ENCODE measurements around the gene PPP2R3B. TPM values are rescaled to one million over a fixed set of nuclear protein-coding genes. Genes with fewer than 3 reads are reported as not detected.
A peak's percentile ranks its signal among the peaks of the same experiment; 100 is the strongest.

Gene PPP2R3B
- total and polyA plus RNA-seq, 2 of the 13 experiments (the other 11 are each of a cell fraction or from before 2014, with no cell fraction given) = 17.0 to 21.4 TPM

DNA sequence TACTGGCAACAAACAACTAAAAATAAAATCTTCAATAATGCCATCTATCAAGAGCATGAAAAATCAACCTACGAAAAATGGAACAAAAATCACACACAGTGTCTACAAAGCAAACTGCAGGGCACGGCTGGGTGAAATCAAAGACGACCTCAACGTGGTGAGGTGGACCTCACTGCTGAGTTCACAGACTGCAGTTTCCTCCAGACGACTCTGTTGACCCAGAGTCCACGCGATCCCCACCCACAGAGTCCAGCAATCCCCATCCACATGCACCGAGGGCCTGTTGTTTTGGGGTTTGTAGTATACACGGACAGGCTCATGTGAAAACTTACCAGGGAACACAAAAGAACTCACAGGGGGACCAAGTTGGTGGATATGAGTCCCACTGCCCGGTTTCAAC, 37.0 kb downstream of the PPP2R3B start (continued):
- TF ChIP-seq ATF7 (IDR thresholded peaks at IDR 0.05) (no peak), ATF7 (CRISPR knock-in tag; IDR thresholded peaks at IDR 0.05) (no peak), CREB1 (IDR thresholded peaks at IDR 0.05) (no peak), CREB1 (CRISPR knock-in tag; IDR thresholded peaks at IDR 0.05) (no peak), ZNF724P (CRISPR knock-in tag; IDR thresholded peaks at IDR 0.05; ENCODE audit: borderline replicate concordance) (no peak), HDAC1 (CRISPR knock-in tag; IDR thresholded peaks at IDR 0.05) (no peak)

DNA sequence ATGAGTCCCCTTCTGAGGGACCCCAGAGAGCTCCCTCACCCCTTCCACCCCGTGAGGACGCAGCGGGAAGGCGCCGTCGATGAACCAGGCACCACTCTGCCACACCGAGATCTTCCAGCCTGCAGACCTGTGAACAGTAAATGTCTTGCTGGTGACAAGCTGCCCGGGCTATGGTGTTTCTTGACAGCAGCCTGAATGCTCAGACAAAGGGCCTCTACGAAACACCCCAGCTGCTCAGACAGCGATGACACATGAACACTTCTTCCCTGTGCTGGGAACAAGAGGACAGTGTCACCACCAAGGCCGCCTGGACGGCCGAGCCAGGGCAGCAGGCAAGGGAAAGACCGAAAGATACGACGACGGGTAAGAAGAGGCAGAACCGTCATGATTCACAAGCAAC, 37.5 kb downstream of the PPP2R3B start:
- WGBS (ENCODE audit: low lambda C conversion rate) = 97% methylated on average over 17 of the region's 18 CpGs
- no peak overlapping the region for H3K27ac ChIP-seq (ENCODE audit: extremely low read length, insufficient read depth, low read length)
- 0 out of 2 replicates have a peak, but pooled peaks cover 5% of the 10 kb centered on the region for H3K4me1 ChIP-seq (ENCODE audit: insufficient read depth, low read length)
- ChIA-PET POLR2A (no interaction called here), CTCF (ENCODE audit: low intra/inter-chr PET ratio, low total read pairs) (no interaction called here)
- no peak for FAIRE-seq
- no TSS peak for BruUV-seq (replicated peaks)
- H3K36me3 ChIP-seq (replicated peaks in 1 of 2; ENCODE audit: control insufficient read depth in 1 of 2, insufficient read depth in 2 of 2, low read length in 2 of 2) = peaks cover 3 to 7% of the 10 kb centered on the region in 2 experiments; a peak in 2 of 5 replicates
- no peaks in the 10 kb centered on the region for H3K79me2 ChIP-seq (ENCODE audit: insufficient read depth, low read length)
- intact Hi-C loops (cut with micrococcal nuclease; ENCODE audit: unreplicated experiment) (no loop called here), in situ Hi-C loops (cut with HindIII; ENCODE audit: extremely low pct_ligation_motif_present, low pct_unique_long_range_greater_than_20kb) (no loop called here)
- TF ChIP-seq ZBTB38 (CRISPR knock-in tag; IDR thresholded peaks at IDR 0.05) (0 out of 2 replicates have a peak, but pooled peaks have one; percentile 26), ELF4 (CRISPR knock-in tag; IDR thresholded peaks at IDR 0.05; ENCODE audit: borderline replicate concordance) (no peak)
- no peak for DNase-seq (ENCODE audit: low spot score)
- no peak overlapping the region for H3K4me3 ChIP-seq (replicated peaks in 1 of 3; ENCODE audit: insufficient read depth in 1 of 3, low read depth in 2 of 3, low read length in 3 of 3)
- no peaks in the 10 kb centered on the region for H3K9me3 ChIP-seq (ENCODE audit: low read length)
- no peak for ATAC-seq
- H3K4me2 ChIP-seq (ENCODE audit: low read depth, low read length) = no peak overlapping the region
- H3K27me3 ChIP-seq (ENCODE audit: control insufficient read depth in 1 of 2, insufficient read depth in 2 of 2, low read length in 2 of 2) = no peaks in the 10 kb centered on the region
- no peak overlapping the region for H3K9ac ChIP-seq (ENCODE audit: insufficient read depth, low read depth, low read length)
- no peak overlapping the region for H2AFZ ChIP-seq (ENCODE audit: low read length)
- no peaks in the 10 kb centered on the region for H4K20me1 ChIP-seq (ENCODE audit: insufficient read depth, low read length)

Measured in HepG2 (cell line).